Hepatocyte (in vitro differentiated cells): Measurements from ENCODE around the gene PLD3. TPM values are rescaled to one million over a fixed set of nuclear protein-coding genes. Genes with fewer than 3 reads are reported as not detected.

Experiments
- DNase-seq: peaks from one replicate; pipeline ENCODE4 v3.0.0-alpha.2; 2016; ENCODE audit warnings: low spot score
- H2AFZ ChIP-seq: fragments of 200-600 bp; sonication (generic); 2 replicates; pipeline ENCODE4 v1.6.0; 2016; ENCODE audit warnings: antibody characterized with exemption, mild to moderate bottlenecking
- H3K27ac ChIP-seq: fragments of 200-600 bp; sonication (generic); 2 replicates; pipeline ENCODE4 v1.5.1; 2016; ENCODE audit warnings: mild to moderate bottlenecking
- H3K27me3 ChIP-seq: fragments of 200-600 bp; sonication (generic); 2 replicates; pipeline ENCODE4 v1.6.1; 2016
- H3K36me3 ChIP-seq: fragments of 200-600 bp; sonication (generic); replicated peaks from 2 replicates; pipeline ENCODE4 v1.5.1; 2016; ENCODE audit warnings: low read depth; ENCODE audit not compliant: insufficient read depth
- H3K4me1 ChIP-seq: fragments of 200-600 bp; sonication (generic); 2 replicates; pipeline ENCODE4 v1.5.1; 2016; ENCODE audit warnings: mild to moderate bottlenecking, moderate library complexity; ENCODE audit not compliant: insufficient read depth
- H3K4me2 ChIP-seq: fragments of 200-600 bp; sonication (generic); 2 replicates; pipeline ENCODE4 v1.6.0; 2016
- H3K4me3 ChIP-seq: fragments of 200-600 bp; sonication (generic); 2 replicates; pipeline ENCODE4 v1.5.1; 2016; ENCODE audit warnings: mild to moderate bottlenecking
- H3K79me2 ChIP-seq: fragments of 200-600 bp; sonication (generic); 2 replicates; pipeline ENCODE4 v1.6.0; 2017; ENCODE audit warnings: mild to moderate bottlenecking
- H3K9me2 ChIP-seq: fragments of 200-600 bp; sonication (generic); replicated peaks from 2 replicates; pipeline ENCODE4 v1.6.0; 2017; ENCODE audit warnings: mild to moderate bottlenecking; ENCODE audit not compliant: insufficient read depth
- H3K9me3 ChIP-seq: fragments of 200-600 bp; sonication (generic); 2 replicates; pipeline ENCODE4 v1.5.1; 2016; ENCODE audit warnings: low read depth, mild to moderate bottlenecking
- H4K20me1 ChIP-seq: fragments of 200-600 bp; sonication (generic); 2 replicates; pipeline ENCODE4 v1.6.0; 2016; ENCODE audit warnings: mild to moderate bottlenecking; ENCODE audit not compliant: insufficient read depth, poor library complexity, severe bottlenecking
- CTCF ChIP-seq: fragments of 200-600 bp; sonication (generic); IDR thresholded peaks from 2 replicates; pipeline ENCODE4 v1.5.1; 2016; ENCODE audit warnings: antibody characterized with exemption, mild to moderate bottlenecking; ENCODE audit not compliant: poor library complexity
- EZH2 ChIP-seq: fragments of 200-600 bp; sonication (generic); IDR thresholded peaks from 2 replicates; pipeline ENCODE4 v1.6.1; 2016; ENCODE audit warnings: antibody characterized with exemption, mild to moderate bottlenecking, borderline replicate concordance
- EZH2phosphoT487 ChIP-seq: fragments of 200-600 bp; sonication (generic); IDR thresholded peaks from one replicate; pipeline ENCODE4 v1.6.1; 2018; ENCODE audit warnings: antibody characterized with exemption, mild to moderate bottlenecking, low read depth, moderate library complexity; ENCODE audit not compliant: unreplicated experiment, severe bottlenecking
- WGBS: methylation state at CpG from one replicate; pipeline ENCODE4 v1.1.6; 2016; ENCODE audit warnings: low lambda C conversion rate; ENCODE audit errors: missing lambda C conversion rate; 5-methylcytosine and 5-hydroxymethylcytosine counted together
- polyA plus RNA-seq: library from polyadenylated mRNA; unstranded; fragments of >200 nt; fragmentation: Nextera tagmentation; extraction: Ambion mirVana; gene quantifications from 2 replicates; pipeline ENCODE4 v1.2.1, GENCODE V29; 2016
- total RNA-seq: library from RNA; depleted of rRNA; stranded (reverse); fragments of >200 nt; gene quantifications from 2 replicates; pipeline ENCODE4 v1.2.3, GENCODE V29; 2014

Gene PLD3
- total and polyA plus RNA-seq, 2 experiments from 2014 or later, result 805 to 1,297 TPM

- H3K27me3 ChIP-seq, result no peaks in the 10 kb centered on the region
- TF ChIP-seq EZH2phosphoT487, result no peak
- TF ChIP-seq EZH2, result no peak
- TF ChIP-seq CTCF, result no peak
- H4K20me1 ChIP-seq, result no peaks in the 10 kb centered on the region
- H3K9me2 ChIP-seq, result no peaks in the 10 kb centered on the region
- no peak overlapping the region for H3K27ac ChIP-seq
- H3K4me1 ChIP-seq, result no peaks in the 10 kb centered on the region
- WGBS, result 96% methylated on average over 33 of the region's 33 CpGs
- no peak overlapping the region for H3K4me3 ChIP-seq
- no peak for DNase-seq
- H3K79me2 ChIP-seq, result no peaks in the 10 kb centered on the region
- H3K9me3 ChIP-seq, result no peaks in the 10 kb centered on the region
- H3K36me3 ChIP-seq, result no peaks in the 10 kb centered on the region
- no peak overlapping the region for H2AFZ ChIP-seq
- no peak overlapping the region for H3K4me2 ChIP-seq
Observed at GRCh38 chr19:40389404-40390083, 41.0 kb downstream of the PLD3 start.

DNA sequence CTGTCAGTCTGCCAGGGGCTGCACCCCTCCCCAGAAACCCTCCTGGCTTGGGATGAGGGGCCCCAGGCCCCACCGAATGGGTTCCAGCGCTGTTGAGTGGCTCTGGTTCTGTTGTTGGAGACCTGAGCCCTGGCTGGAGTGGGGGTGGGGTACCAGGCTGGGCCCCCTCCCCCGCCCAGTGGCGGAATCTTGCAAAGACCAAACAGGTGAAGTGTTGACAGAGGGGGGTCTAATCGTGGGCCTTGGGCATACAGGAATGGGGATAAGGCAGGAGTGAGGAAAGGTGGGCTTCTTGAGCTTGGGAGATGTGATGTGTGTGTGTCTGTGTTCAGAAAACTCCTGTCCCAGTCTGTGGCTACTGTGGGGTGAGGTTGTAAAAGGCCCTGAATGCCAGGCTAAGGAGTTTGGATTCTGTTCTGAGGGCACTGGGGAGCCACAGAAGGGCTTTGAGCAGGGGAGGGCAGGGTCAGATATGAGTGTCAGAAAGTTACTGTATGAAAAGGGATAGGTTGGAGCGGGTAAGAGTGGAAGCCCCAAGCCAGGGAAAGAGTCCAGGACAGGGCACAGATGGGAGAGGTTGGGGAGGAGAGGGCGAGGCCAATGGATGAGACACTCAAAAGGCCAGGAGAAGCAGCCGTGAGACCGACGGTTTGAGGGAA is 41.7 kb downstream of the PLD3 start, which contains the start of gene HIPK4:
Gene HIPK4, minus strand, starts transcription at position 98 of the 659 bp plus-strand sequence. CDS start 279 bp downstream, outside the sequence.
- no peak within 1 kb of the TSS for H3K27ac ChIP-seq
- H3K79me2 ChIP-seq, result no peaks in the 10 kb centered on the region
- no peaks in the 10 kb centered on the region for H4K20me1 ChIP-seq
- no peaks in the 10 kb centered on the region for H3K9me3 ChIP-seq
- H3K4me1 ChIP-seq, result no peaks in the 10 kb centered on the region
- H3K27me3 ChIP-seq, result no peaks in the 10 kb centered on the region
- no peaks in the 10 kb centered on the region for H3K36me3 ChIP-seq
- no peaks in the 10 kb centered on the region for H3K9me2 ChIP-seq
- no peak within 1 kb of the TSS for H3K4me3 ChIP-seq
- WGBS, result 84% methylated on average over 10 of the region's 10 CpGs
- H2AFZ ChIP-seq, result no peak within 1 kb of the TSS
- DNase-seq, result no peak
- H3K4me2 ChIP-seq, result no peak within 1 kb of the TSS
- TF ChIP-seq EZH2phosphoT487 (no peak), CTCF (no peak), EZH2 (no peak)

DNA sequence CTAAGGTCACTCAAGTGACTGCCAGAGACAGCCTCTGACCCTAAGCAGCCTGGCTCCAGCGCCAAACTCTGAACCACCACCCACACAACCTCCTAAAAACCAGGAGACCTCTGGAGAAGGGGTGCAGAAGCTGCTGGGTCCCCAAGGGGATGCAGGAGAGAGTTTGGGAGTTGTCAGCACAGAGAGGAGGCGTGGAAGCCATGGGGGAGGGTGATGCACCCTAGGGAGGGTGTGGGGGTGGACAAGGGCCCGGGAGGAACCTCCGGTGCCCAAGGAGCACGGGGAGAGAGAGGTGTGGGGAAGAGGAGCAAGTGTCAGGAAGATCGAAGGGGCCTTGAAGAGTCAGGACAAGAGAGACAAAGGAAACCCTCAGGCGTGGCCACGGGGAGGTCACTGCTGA is 43.6 kb downstream of the PLD3 start:
- H3K27ac ChIP-seq, result no peak overlapping the region
- no peak overlapping the region for H3K4me2 ChIP-seq
- WGBS, result 84% methylated on average over 7 of the region's 8 CpGs

More for the DNA sequence above, 43.6 kb downstream of the PLD3 start:
- Histone ChIP-seq H3K36me3 (no peaks in the 10 kb centered on the region), H3K4me1 (no peaks in the 10 kb centered on the region), H2AFZ (no peak overlapping the region), H3K4me3 (no peak overlapping the region), H3K79me2 (no peaks in the 10 kb centered on the region), H4K20me1 (no peaks in the 10 kb centered on the region), H3K9me3 (no peaks in the 10 kb centered on the region), H3K9me2 (no peaks in the 10 kb centered on the region), H3K27me3 (no peaks in the 10 kb centered on the region)
- DNase-seq, result no peak
- TF ChIP-seq EZH2, result no peak
- no peak for TF ChIP-seq EZH2phosphoT487
- no peak for TF ChIP-seq CTCF
